LNCAP (cell line): ENCODE data around the gene EHMT1.

Source experiments
- CTCF ChIP-seq: fragments of 450-650 bp; IDR thresholded peaks from 2 replicates; pipeline ENCODE4 v1.5.1; 2017; ENCODE audit warnings: mild to moderate bottlenecking

Gene EHMT1

GRCh38 chr9:137787381-137787780 lies 168.6 kb downstream of the EHMT1 start:
- no peak for TF ChIP-seq CTCF

DNA sequence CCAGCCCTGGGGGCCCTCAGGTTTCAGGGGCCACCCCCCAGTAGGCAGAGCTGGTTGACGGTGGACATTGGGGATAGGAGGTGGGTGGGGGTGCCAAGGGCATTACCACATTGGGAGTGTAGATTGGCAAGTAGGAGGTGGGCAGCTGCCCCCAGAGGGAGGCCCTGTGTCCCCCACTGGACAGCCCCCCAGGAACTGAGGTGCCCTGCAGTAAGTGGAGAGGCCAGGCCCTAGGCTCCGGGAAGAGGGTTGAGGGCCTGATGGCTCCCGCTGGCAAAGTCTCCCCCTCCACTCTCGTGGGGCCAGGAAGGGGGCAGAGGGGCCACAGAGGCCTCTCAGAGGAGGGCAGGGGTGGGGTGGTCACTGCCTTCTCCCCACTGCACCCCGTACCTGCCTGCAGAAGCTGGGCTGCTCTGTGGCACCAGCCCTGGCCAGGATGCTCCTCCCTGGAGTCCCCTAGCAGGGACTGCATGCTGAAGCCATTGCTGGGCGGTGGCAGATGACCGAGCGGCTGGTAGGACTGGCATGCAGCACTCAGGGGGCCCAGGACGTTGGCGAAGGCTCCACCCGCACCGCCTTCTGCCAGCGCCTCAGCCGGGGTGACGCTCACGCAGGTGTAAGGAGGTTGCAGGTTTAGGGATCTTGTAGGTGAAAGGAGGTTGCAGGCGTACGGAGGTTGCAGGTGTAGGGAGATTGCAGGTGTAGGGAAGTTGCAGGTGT lies 169.1 kb downstream of the EHMT1 start:
- TF ChIP-seq CTCF = no peak

- no peak for TF ChIP-seq CTCF
These were observed 169.9 kb downstream of the EHMT1 start for GRCh38 chr9:137788561-137789294.

DNA sequence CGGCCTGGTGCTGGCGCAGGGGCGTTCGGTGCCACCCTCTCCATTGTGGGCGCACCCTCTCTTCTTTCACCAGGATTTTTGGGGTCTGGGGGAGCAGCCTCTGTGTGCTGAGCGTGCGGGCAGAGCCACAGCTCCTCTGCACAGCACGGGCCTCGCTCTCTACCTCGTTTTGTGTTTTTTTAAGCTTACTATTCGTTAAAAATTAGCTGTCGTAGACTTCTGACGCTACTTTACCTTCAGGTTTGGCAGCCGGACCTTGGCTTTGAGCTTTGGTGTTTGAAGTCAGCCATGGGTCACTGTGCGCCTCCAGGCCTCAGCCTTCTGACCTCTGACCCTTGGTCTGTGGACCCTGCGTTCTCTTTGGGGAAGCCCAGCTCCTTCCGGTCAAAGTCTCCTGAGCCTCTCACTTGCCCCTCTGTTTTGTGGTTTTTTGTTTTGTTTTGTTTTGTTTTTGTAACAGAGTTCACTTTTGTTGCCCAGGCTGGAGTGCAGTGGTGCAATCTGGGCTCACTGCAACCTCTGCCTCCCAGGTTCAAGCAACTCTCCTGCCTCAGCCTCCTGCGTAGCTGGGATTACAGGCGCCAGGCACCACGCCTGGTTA lies 170.6 kb downstream of the EHMT1 start:
- TF ChIP-seq CTCF = no peak

- no peak for TF ChIP-seq CTCF
These were observed 173.1 kb downstream of the EHMT1 start for GRCh38 chr9:137791947-137792346.

DNA sequence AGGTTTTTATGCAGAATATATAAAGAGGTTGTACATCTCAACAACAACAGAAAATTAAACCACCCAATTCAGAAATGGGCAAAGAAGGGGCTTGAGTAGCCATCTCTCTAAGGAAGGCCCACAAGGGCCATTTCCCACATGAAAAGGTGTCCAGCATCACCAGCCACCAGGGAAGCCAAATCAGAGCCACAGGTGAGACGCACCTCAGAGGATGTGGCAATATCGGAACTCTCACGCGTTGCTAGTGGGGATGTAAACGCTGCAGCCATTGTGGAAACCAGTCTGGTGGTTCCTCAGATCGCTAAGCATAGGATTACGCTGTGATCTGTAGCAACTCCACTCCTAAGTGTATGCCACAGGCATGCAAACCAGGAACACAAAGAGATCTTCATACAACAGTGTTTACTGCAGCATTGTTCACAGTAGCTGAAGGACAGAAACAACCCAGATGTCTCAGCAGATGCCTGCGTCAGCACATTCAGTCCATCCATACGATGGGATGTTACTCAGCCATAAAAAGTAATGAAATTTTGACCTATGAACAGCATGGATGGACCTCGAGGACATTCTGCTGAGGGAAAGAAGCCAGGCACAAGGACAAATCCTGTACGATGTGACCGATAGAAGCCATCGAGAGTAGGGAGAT lies 174.5 kb downstream of the EHMT1 start:
- TF ChIP-seq CTCF = no peak

DNA sequence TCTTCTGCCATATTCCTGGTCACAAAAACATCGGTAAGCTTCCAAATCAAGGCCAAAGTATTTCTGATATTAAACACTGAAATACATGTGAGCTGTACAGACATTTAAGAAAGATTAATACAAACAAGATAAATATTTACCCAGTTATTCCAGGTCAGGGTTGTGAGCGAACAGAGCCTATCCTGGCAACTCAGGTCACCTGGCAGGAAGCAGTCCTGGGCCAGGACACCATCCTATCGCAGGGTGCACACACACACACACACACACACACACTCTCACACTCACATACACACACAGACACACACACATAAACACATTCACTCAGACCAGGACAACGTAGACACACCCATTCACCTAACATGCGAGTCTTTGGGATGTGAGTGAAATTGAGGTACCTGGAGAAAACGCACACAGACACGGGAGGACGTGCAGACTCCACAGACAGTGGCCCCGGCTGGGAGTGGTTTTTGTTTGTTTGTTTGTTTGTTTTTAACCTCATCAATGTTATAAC lies 176.4 kb downstream of the EHMT1 start:
- TF ChIP-seq CTCF = no peak
